ENCODE results near the gene SDK1. TPM values are rescaled to one million over a fixed set of nuclear protein-coding genes. Genes with fewer than 3 reads are reported as not detected.

The SDK1 gene
- polyA plus RNA-seq, 2 of the 4 experiments (the other 2 are of a cell fraction): 0.12 to 0.28 TPM

GRCh38 chr7:3780016-3780415, 479.0 kb downstream of the SDK1 start:
- no peak for ATAC-seq
- Histone ChIP-seq H3K4me2 (no peak overlapping the region), H3K27ac (no peak overlapping the region), H3K9me3 (peaks cover 31% of the 10 kb centered on the region), H3K4me1 (no peaks in the 10 kb centered on the region), H3K4me3 (no peak overlapping the region)
- no peak for TF ChIP-seq EP300 (IDR thresholded peaks at IDR 0.05)
- no peak for TF ChIP-seq ATOH8 (CRISPR knock-in tag; IDR thresholded peaks at IDR 0.05; ENCODE audit: low read depth)
- TF ChIP-seq MAX (IDR thresholded peaks at IDR 0.05): no peak
- TF ChIP-seq HOXB5 (CRISPR knock-in tag; IDR thresholded peaks at IDR 0.05): no peak
- no peak for TF ChIP-seq HEYL (CRISPR knock-in tag; IDR thresholded peaks at IDR 0.05)
- 15% methylated on average over 2 of the region's 2 CpGs for WGBS (ENCODE audit: missing lambda C conversion rate)
- ChIA-PET POLR2A (no interaction called here), CTCF (interaction anchor here (0.7 to 2.3 kb wide), 2 partner anchors 11 to 488 kb away, joined by 4 read pairs; no protein-coding TSS in a partner anchor)
- no peak for FAIRE-seq
- no peak for DNase-seq (ENCODE audit: low read depth in 1 of 2, low spot score in 1 of 2)

- WGBS (ENCODE audit: missing lambda C conversion rate): 16% methylated on average over 2 of the region's 2 CpGs
- Histone ChIP-seq H3K4me1 (no peaks in the 10 kb centered on the region), H3K4me3 (no peak overlapping the region), H3K27ac (no peak overlapping the region), H3K4me2 (no peak overlapping the region), H3K9me3 (peaks cover 31% of the 10 kb centered on the region)
- ChIA-PET CTCF (interaction anchor here (0.8 to 2.3 kb wide), 2 partner anchors 10 to 117 kb away, joined by 3 to 4 read pairs; no protein-coding TSS in a partner anchor), POLR2A (no interaction called here)
- no peak for TF ChIP-seq EHF (CRISPR knock-in tag; IDR thresholded peaks at IDR 0.05)
- DNase-seq (ENCODE audit: low read depth in 1 of 2, low spot score in 1 of 2): no peak
- ATAC-seq: no peak
- FAIRE-seq: no peak
Measured at GRCh38 chr7:3780525-3780924, 479.5 kb downstream of the SDK1 start.

- ATAC-seq (no peak), DNase-seq (ENCODE audit: low read depth in 1 of 2, low spot score in 1 of 2) (no peak), FAIRE-seq (no peak)
- Histone ChIP-seq H3K27ac (no peak overlapping the region), H3K9me3 (peaks cover 31% of the 10 kb centered on the region), H3K4me2 (no peak overlapping the region), H3K4me3 (no peak overlapping the region), H3K4me1 (no peaks in the 10 kb centered on the region)
- TF ChIP-seq POLR2AphosphoS2 (conservative IDR thresholded peaks at IDR 0.05; ENCODE audit: low read length): no peak
- no peak for TF ChIP-seq NPAS2 (CRISPR knock-in tag; IDR thresholded peaks at IDR 0.05; ENCODE audit: borderline replicate concordance)
- TF ChIP-seq GATA3 (IDR thresholded peaks at IDR 0.05; ENCODE audit: borderline replicate concordance): no peak
- no peak for TF ChIP-seq RARB (CRISPR knock-in tag; IDR thresholded peaks at IDR 0.05)
- no peak for TF ChIP-seq MYC (IDR thresholded peaks at IDR 0.05; ENCODE audit: borderline replicate concordance, low read length)
- TF ChIP-seq KDM1A (IDR thresholded peaks at IDR 0.05; ENCODE audit: low read depth): no peak
- no peak for TF ChIP-seq HDAC2 (IDR thresholded peaks at IDR 0.05)
- no peak for TF ChIP-seq EHMT2 (IDR thresholded peaks at IDR 0.05; ENCODE audit: low read depth)
- TF ChIP-seq BCL3 (IDR thresholded peaks at IDR 0.05): no peak
- TF ChIP-seq HOXB13 (CRISPR knock-in tag; IDR thresholded peaks at IDR 0.05; ENCODE audit: low read depth): no peak
- TF ChIP-seq, protein P1, sequence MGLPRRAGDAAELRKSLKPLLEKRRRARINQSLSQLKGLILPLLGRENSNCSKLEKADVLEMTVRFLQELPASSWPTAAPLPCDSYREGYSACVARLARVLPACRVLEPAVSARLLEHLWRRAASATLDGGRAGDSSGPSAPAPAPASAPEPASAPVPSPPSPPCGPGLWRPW (IDR thresholded peaks at IDR 0.05): no peak
- no peak for TF ChIP-seq PHF8 (IDR thresholded peaks at IDR 0.05; ENCODE audit: borderline replicate concordance, low read depth)
- TF ChIP-seq, protein P2, sequence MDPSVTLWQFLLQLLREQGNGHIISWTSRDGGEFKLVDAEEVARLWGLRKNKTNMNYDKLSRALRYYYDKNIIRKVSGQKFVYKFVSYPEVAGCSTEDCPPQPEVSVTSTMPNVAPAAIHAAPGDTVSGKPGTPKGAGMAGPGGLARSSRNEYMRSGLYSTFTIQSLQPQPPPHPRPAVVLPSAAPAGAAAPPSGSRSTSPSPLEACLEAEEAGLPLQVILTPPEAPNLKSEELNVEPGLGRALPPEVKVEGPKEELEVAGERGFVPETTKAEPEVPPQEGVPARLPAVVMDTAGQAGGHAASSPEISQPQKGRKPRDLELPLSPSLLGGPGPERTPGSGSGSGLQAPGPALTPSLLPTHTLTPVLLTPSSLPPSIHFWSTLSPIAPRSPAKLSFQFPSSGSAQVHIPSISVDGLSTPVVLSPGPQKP (IDR thresholded peaks at IDR 0.05; ENCODE audit: low read depth, low read length): no peak
- no peak for TF ChIP-seq EHF (CRISPR knock-in tag; IDR thresholded peaks at IDR 0.05)
- TF ChIP-seq, protein P3, sequence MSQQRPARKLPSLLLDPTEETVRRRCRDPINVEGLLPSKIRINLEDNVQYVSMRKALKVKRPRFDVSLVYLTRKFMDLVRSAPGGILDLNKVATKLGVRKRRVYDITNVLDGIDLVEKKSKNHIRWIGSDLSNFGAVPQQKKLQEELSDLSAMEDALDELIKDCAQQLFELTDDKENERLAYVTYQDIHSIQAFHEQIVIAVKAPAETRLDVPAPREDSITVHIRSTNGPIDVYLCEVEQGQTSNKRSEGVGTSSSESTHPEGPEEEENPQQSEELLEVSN (IDR thresholded peaks at IDR 0.05; ENCODE audit: borderline replicate concordance, low read depth): no peak
- TF ChIP-seq ATOH8 (CRISPR knock-in tag; IDR thresholded peaks at IDR 0.05; ENCODE audit: low read depth): no peak
- no peak for TF ChIP-seq BHLHE40 (IDR thresholded peaks at IDR 0.05; ENCODE audit: low read depth, low read length)
- no peak for TF ChIP-seq ZNF302 (CRISPR knock-in tag; IDR thresholded peaks at IDR 0.05)
- no peak for TF ChIP-seq MAZ (IDR thresholded peaks at IDR 0.05; ENCODE audit: borderline replicate concordance, low read depth, low read length)
- TF ChIP-seq RCOR1 (IDR thresholded peaks at IDR 0.05; ENCODE audit: low read depth, low read length): no peak
- WGBS (ENCODE audit: missing lambda C conversion rate): 3% methylated on average over 1 of the region's 1 CpG
- ChIA-PET CTCF (interaction anchor here (2.3 kb wide), 1 partner anchor 9 kb away, joined by 4 read pairs; no protein-coding TSS in a partner anchor), POLR2A (no interaction called here)
Measured at GRCh38 chr7:3781607-3782006, 480.6 kb downstream of the SDK1 start.

All from A549 (cell line).